Ammon's horn (tissue), 1 donor: ENCODE results near the gene GAK.
A peak's percentile ranks its signal among the peaks of the same experiment; 100 is the strongest.

Source experiments
- DNase-seq: peaks from one replicate; pipeline ENCODE4 v3.0.0-alpha.2; 2016; ENCODE audit warnings: low spot score

GAK gene

DNA sequence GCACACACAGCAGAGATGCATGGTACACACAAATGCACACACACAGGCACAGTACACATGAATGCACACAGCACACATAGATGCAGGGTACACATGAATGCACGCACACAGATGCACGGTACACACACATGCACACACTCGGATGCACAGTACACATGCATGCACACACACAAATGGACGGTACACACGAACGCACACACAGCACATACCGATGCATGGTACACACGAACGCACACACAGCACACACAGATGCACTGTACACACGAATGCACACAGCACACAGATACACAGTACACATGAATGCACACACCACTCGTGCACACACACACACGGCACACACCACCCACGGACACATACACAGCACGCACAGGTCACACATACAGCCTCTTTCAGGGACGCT is 62.3 kb downstream of the GAK start:
- DNase-seq = no peak

DNA sequence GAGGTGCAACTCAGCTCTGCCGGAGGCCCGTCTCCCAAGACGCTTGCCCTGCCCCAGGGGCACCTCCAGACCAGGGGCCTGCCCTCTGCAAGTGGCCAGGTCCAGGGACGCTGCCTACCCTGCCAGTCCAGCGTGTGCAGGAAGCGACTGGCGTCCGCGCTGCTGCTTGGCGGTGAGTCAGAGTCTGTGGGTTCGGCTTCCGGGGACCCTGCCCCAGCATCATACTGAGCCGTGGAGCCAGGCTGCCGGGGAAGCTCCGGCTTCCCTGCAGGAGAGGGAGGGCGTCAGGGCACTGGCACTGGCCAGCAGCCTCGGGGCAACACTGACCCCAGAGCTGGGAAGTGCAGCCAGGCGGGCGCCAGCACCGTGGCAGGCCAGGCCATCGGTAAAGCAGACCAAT is 63.7 kb downstream of the GAK start:
- DNase-seq = no peak

DNA sequence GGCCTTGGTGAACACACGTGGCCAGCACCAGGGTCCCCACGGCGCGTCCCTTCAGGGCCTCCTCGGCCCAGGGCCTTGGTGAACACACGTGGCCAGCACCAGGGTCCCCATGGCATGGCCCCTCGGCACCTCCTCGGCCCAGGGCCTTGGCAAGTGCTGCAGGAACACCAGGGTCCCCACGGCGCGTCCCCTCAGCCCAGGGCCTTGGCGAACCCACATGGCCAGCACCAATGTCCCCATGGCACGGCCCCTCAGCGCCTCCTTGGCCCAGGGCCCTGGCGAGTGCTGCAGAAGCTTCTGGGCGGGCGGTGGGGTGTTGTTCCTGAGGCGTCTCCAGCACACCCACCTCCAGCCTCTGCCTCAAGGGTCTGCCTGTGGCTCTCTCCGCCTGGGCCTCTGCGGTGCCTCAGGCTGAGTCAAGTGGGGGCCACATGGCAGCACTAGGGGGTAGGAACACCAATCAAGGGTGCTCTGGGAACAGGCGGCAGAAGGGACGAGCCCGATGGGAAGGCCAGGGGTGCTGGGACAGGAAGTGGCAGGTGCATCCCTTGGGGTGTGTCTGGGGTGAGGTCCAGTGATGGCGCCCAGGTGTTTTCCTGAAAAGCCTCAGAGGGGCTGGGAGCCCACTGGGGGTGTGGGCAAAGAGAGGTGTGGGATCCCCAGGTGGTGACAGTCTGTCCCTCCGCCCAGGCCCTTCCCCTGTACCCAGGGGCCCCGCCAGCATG is 64.4 kb downstream of the GAK start:
- no peak for DNase-seq

DNA sequence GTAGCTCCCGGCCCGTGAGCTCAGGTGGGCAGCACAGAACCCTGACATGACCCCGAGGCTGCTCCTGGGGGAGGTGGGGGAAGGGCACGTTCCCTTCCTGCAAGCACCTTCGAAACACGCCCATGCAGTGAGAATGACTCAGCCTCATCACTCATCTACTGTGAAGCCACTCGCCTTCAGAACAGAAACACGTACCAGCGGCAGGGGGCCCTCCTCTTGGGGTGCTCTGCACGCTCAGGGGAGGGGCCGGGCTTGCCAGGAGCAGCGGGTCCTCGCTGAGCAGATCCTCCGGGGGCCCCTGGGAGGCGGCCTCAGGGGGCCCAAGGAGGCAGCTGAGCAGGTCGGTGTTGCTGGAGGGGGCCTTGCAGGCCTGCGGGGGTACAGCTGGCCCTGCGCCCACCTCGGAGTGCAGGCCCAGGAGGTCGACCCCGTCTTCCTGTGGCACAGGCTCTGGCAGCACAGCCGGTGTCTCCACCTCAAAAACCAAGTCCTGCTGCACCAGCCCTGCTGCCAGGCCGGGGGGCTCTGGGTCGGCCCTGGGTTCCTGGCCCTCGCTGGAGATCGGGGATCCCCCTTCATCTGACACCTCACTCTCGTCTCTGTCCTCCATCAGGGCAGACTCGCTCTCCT is 65.2 kb downstream of the GAK start:
- peak; percentile 38 for DNase-seq

DNA sequence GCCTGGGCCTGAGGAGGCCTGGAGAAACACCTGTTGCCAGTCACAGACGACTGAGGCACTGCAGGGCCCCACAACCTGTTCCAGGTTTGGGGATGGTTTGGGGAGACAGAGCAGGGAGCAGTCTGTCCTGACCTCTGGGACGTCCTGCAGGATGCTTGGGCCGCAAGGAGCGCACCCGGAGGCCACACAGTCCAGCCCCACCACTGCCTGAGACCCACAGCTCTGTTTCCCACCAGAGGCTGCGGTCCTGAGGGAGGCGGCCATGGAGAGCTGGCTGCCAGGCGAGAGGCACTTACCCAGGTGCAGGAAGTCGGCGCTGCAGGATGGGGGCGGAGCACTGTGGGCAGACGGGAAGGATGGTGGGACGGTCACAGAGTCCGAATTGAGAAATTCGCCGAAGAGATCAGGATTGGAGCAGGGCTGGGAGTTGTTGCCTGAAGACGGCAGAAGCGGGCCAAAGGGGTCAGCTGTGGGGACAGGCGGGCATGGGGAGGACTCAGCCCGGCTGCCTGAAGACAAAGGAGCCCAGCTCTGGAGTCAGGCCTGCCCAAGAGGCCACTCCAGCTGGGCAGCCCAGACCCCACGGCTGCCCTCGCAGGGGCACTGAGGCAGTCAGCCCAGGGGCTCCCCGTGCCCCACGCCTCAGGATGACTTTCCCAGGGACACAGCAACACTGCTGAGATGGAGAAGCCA is 65.9 kb downstream of the GAK start:
- DNase-seq = no peak

DNA sequence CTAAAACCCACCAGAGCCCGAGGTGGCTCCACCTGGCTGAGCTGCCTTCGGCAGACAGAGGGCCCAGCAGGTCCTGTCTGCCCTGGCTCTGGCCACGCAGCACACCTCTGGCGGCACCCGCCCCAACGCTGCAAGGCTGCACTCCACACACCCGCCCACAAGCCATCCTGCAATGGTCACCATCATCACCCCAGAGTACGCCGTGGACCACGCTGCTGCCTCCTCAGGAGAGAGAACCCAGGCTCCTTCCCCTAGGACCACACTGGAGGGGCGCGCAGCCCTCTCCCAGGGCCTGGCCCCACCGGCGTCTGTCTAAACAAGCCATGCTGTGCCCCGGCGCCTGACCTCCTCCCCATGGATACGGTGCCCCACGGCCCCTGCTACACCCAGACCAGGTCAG is 66.5 kb downstream of the GAK start:
- DNase-seq = no peak

DNA sequence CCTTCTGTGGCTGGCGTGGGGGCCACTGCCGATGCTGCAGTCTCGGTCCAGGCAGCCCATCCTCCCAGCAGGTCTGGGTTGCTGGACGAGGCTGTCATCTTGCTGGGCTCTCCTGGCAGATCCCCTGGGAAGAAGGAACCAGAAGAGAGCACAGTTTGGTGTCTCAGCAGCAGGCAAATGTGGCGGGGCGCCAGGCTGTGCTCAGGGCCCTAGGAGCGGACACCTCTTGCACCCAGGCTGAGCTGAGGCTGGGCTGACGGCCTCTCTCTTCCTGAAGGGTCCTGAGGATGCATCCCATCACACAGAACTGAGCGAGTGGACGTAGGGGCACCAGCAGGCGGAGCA is 67.0 kb downstream of the GAK start:
- DNase-seq = no peak

DNA sequence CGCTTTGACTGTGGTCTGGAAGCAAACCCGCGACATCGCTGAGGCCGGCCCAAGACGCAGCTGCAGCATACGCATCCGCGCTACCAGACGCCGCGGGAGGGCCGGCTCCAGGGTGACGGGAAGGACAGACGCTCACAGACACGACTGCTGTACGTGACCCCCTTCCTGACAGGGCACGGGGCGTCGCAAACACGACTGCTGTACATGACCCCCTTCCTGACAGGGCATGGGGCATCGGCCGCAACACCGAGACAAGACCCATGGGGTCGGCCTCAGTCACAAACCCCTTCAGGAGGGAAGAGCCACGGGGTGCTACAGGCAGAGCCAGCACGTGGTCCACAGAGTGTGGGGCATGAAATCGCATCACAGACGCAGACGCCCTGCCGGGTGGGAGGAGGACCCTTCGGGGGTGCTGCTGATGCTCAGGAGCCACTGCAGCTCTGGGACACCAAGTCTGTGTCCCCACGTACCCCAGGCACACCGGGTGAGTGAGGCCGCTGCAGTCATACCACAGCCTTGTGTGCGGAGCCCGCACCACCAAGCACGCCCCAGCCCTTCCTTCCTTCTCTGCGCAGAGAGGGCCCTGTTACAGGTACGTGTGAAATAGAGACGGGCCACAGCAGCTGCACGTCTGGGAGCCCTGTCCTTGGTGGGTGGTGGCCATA is 67.5 kb downstream of the GAK start:
- no peak for DNase-seq

DNA sequence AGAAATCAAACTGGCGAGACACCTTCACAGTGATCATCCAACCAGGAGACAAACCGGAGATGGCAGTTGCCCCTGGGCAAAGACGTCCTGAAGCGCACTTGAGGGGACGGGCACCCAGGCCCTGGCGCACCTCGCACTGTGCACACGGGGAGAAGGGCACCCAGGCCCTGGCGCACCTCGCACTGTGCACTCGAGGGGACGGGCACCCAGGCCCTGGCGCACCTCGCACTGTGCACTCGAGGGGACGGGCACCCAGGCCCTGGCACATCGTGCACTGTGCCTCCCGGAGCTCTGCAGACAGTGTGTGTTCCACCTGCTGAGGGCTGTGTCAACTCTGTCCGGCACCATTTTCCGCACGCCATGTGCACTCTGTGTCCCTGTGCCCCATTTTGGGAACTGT is 71.6 kb downstream of the GAK start:
- DNase-seq = no peak

DNA sequence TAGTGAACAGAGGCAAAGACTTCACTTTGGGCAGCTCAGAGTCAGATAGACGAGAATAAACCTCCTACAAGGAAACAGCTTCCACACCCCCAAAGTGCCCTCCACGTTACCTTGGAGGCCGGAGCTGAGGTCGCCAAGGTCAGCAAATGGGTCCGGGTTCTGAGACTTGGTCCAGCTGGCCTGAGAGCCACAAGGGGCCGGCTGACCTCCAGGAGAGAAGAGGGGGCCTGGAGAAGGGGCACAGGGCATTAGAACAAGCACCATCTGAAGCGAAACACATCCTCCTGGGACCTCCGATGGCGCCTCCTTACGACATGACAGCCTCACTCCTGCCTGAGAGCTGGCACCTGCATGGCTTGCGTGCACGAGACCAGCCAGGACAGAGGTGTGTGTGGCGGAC is 72.6 kb downstream of the GAK start:
- DNase-seq = no peak

DNA sequence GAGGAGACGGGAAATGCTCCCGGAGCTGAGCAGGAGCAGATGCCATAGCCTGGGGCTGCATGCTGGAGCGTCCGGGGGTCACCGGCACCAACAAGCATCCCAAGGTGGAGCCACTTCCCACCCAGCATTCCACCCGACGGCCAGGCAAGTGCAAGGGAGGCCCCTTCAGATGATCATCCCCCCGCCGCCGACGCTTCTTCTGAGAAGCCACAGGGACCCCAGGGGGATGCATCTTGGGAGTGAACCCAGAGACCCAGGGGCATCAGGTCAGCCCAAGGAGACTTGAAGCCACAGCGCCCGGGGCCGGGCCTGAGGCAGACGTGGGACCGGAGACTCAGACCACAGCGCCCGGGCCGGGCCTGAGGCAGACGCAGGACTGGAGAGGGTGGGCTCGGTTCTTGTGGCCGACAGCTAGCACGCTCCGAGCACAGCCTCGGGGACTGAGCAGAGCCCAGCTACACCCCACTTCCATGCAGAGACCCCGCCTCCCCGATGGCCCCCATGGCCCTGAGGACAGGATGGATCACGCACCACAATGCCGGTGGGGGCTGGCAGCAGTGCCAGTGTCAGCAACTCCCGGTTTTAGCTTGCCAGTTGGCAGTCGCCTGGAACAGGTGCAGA is 73.2 kb downstream of the GAK start:
- DNase-seq = no peak

DNA sequence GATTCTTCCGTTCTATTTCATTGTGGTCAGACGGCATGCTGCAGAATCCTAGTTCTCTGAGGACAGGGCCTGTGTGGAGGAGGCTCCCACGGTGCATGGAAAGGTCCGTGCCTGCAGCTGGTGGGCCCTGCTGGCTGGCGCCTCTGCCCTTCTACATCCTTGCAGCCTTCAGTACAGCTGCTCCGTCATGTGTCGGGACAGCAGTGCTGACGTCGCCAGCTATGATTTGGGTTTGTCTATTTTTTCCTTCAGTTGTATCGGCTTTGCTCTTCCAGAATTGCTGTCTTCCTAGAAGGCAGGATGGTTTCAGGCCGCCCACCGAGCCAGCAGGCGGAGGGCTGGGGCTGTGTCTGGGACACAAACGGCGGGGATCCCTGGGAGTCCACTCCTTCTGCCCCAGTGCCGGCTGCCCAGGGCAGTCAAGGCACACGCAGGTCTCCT is 74.1 kb downstream of the GAK start:
- no peak for DNase-seq

DNA sequence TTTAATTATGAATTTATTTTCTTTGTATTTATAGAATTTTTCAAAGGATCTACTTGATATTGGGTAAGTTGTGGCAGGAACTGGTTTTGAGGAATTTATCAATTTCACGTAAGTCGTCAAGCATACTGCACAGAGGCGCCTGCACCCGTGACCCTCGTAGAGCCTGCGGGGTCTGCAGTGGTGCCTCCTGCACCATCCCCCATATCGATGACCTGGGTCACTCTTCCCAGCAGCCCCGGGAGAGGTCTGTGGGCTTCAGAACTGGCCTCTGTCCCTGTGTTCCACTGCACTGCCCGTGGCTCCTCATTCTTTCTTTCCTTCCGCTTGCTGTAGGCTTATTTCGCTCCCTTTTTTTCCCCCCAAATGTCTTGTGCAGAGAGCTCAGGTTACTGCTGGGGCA is 74.7 kb downstream of the GAK start:
- DNase-seq = no peak

DNA sequence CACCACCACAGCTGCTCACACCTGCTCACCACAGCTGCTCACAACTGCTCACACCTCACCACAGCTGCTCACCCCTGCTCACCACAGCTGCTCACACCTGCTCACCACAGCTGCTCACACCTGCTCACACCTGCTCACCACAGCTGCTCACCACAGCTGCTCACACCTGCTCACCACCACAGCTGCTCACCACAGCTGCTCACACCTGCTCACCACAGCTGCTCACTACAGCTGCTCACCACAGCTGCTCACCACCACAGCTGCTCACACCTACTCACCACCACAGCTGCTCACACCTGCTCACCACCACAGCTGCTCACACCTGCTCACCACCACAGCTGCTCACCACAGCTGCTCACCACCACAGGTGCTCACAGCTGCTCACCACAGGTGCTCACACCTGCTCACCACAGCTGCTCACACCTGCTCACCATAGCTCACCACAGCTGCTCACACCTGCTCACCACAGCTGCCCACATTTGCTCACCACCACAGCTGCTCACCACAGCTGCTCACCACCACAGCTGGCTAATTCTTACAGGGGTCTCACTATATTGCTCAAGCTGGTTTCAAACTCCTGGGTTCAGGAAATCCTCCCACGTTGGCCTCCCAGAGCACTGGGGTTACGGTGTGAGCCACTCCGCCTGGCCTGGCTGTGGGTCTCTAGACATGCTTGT is 75.8 kb downstream of the GAK start:
- no peak for DNase-seq

DNA sequence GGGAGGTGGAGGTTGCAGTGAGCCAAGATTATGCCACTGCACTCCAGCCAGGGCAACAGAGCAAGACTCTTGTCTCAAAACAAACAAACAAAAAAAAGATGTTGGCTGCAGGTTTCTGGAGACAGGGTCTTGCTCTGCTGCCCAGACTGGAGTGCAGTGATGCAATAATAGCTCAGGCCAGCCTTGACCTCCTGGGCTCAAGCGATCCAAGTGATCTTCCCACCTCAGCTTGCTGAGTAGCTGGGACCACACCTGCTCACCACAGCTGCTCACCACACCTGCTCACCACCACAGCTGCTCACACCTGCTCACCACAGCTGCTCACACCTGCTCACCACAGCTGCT is 76.3 kb downstream of the GAK start:
- no peak for DNase-seq

DNA sequence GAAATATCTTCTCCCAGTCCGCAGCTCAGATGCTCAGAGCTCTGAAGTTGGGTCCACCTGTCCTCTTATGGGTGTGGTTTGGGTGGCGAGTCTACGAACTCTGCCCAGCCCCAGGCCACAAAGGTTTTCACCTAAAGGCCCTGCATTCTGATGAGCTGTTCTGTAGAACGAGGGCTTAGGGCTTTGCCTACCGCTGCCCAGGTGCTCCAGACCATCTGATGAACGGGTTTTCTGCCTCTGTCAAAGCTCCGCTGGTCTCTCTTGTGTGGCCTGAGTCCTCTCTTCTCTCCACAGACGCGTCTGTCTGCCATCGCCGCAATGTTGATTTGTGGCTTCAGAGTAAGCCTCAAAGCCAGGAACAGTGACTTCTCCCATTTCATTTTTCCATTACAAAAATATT is 77.8 kb downstream of the GAK start:
- no peak for DNase-seq

DNA sequence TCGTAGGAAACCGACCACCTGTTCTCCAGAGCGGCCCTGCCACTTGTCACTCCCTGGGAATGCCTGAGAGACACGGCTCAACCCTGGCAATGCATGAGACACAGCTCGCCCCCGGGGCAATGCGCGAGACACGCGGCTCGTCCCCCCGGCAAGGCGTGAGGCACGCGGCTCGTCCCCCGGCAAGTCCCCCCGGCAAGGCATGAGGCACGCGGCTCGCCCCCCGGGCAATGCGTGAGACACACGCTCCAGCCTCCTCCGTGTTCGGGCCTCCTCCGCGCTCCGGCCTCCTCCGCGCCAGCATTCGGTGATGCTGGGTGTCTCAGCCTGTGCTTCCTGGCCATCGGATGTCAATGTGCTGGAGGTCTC is 78.7 kb downstream of the GAK start:
- DNase-seq = no peak

DNA sequence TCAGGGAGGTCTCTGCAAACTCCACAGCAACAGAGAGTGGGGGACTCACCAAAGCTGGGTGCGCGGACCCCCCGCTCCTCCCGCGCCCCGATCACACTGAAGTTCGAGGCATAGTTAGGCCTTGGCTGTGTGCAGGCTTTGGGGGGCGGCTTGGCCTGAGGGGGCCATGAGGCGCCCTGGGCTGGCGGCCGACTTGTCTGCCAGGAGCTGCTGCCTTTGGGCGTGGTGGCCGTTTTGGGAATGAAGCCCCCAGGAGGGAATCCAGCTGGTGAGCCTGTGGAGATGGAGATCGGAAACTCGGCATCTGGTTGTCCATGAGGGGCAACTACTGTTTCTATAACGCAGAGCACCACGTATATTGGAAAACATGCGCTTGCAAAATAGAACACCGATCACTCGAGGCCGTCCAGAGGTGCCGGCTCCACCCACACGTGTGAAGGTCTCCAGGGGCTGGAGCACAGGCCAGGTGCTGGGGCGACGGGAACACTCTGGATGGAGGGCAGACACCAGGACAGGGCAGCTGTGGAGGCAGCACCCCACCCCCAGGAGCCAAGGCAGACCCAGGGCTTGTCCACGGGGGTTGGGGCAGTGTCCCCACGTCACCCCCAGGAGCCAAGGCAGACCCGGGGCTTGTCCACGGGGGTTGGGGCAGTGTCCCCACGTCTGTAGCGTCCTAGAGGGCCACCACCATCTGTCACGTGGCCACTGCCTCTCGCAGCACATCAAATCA is 80.2 kb downstream of the GAK start:
- DNase-seq = no peak

DNA sequence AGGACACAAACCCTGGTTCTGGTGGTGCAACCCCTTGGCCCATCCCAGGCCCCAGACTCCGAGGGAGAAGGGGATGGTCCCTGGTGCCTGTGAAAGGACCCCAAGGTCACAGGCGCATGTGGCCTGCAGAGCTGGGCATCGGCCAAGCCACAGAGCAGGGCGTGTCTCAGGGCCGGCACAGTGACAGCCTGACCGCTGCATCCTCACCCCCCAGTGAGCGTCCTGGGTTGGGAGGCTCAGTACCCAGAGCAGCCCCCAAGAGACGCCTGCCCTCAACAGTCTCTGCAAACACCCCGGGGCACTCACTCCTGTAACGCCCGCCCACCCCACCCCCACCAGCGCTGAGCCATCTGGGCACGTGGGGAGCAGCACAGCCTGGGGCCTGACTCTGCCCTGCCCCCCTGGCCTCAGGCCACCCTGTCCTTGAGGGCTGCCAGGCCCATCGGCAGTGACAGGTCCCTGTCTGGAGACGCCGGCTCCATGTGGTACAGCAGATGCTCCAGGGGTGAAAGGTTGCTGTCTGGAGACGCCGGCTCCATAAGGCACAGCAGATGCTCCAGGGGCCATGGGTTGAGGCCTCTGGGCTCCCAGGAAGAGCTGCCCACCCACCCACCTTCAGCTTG is 81.7 kb downstream of the GAK start:
- no peak for DNase-seq

DNA sequence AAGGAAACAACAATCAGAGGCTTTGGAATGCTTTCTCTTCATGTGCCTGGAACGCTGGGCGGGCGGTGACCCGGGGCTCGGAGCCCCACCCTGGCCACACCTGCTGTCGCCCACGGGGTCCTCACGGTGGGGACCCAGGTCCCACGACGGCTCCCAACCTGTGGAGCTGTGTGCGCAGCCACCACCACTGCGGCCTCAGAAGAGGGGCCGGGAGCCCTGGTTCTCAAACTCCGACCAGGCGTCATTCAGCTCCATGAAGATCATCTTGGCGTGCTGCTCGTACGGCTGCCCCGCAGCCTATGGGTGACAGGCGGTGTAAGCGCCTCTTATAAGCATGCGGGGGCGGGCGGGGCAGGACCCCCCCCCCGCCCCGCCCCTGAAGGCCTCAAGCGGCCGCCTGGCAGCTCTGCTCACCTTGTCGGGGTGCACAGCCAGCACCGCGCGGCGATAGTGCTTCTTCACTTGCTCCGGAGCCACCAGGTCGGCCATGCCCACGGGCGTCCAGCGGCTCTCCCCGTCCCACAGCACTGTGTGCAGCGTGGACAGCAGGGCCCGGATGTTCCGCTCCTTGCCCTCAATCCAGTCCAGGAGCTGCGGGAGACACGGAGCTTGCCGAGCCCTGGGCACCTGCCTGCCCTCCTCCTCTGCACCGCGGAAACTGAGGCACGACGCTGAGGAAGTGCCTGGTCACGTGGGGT is 82.5 kb downstream of the GAK start:
- no peak for DNase-seq
